WTC11 (cell line): ENCODE data around the gene ZNF366. TPM values are rescaled to one million over a fixed set of nuclear protein-coding genes. Genes with fewer than 3 reads are reported as not detected.

Experiments
- ATAC-seq: fragments of 200-7000 bp; cut with Tn5 transposase; 2 replicates; pipeline ENCODE4 v1.10.0; 2021; ENCODE audit warnings: mild to moderate bottlenecking, moderate library complexity
- CTCF ChIA-PET: fragments of 300-600 bp; sonication (Branson Sonifier 250); formaldehyde crosslinking; loops from one replicate; lab custom pipeline; 2021; ENCODE audit warnings: antibody characterized with exemption; lab: Charles Lee
- POLR2A ChIA-PET: fragments of 350-600 bp; sonication (Branson Sonifier 250); formaldehyde crosslinking; loops from one replicate; lab custom pipeline; 2021; ENCODE audit warnings: antibody characterized with exemption; lab: Charles Lee
- DNase-seq: peaks from one replicate; pipeline ENCODE4 v3.0.0; 2021; ENCODE audit warnings: low spot score
- H3K27ac Mint-ChIP-seq: 2 replicates; pipeline ENCODE4 v1.8.0; 2021; ENCODE audit warnings: mixed read lengths
- H3K27me3 Mint-ChIP-seq: 2 replicates; pipeline ENCODE4 v1.8.0; 2021; ENCODE audit warnings: low read depth, mild to moderate bottlenecking, moderate library complexity, mixed read lengths
- H3K36me3 Mint-ChIP-seq: 2 replicates; pipeline ENCODE4 v1.8.0; 2021; ENCODE audit warnings: mixed read lengths
- H3K4me1 Mint-ChIP-seq: 2 replicates; pipeline ENCODE4 v1.8.0; 2022; ENCODE audit warnings: mixed read lengths
- H3K4me3 Mint-ChIP-seq: 2 replicates; pipeline ENCODE4 v1.8.0; 2021; ENCODE audit warnings: mild to moderate bottlenecking, moderate library complexity, mixed read lengths
- H3K9me3 Mint-ChIP-seq: 2 replicates; pipeline ENCODE4 v1.8.0; 2021; ENCODE audit warnings: mixed read lengths
- ATF1 ChIP-seq: sonication (generic); formaldehyde crosslinking; IDR thresholded peaks from 2 replicates; pipeline ENCODE4 v1.8.1; 2023; ENCODE audit warnings: mild to moderate bottlenecking, moderate library complexity, missing genetic modification reagents
- CTCF ChIP-seq: fragments of 200-600 bp; IDR thresholded peaks from 2 replicates; pipeline ENCODE4 v1.8.0; 2022; ENCODE audit warnings: antibody characterized with exemption
- E2F5 ChIP-seq: sonication (generic); formaldehyde crosslinking; IDR thresholded peaks from 2 replicates; pipeline ENCODE4 v1.8.1; 2022; ENCODE audit warnings: mild to moderate bottlenecking, moderate library complexity, missing genetic modification reagents
- EMX1 ChIP-seq: fragments of 250-450 bp; sonication (Bioruptor Pico); IDR thresholded peaks from 2 replicates; pipeline ENCODE4 v1.8.0; 2021; ENCODE audit warnings: mild to moderate bottlenecking
- ESRRA ChIP-seq: sonication (generic); formaldehyde crosslinking; IDR thresholded peaks from 2 replicates; pipeline ENCODE4 v1.8.1; 2022; ENCODE audit warnings: mild to moderate bottlenecking, missing genetic modification reagents, borderline replicate concordance
- FOXJ3 ChIP-seq: sonication (generic); formaldehyde crosslinking; IDR thresholded peaks from 2 replicates; pipeline ENCODE4 v1.9.0; 2021; ENCODE audit warnings: missing genetic modification reagents, mild to moderate bottlenecking, borderline replicate concordance
- GABPB1 ChIP-seq: sonication (generic); formaldehyde crosslinking; IDR thresholded peaks from 2 replicates; pipeline ENCODE4 v1.8.1; 2023; ENCODE audit warnings: mild to moderate bottlenecking, missing genetic modification reagents
- HMGA2 ChIP-seq: fragments of 250-450 bp; sonication (Bioruptor Pico); IDR thresholded peaks from 2 replicates; pipeline ENCODE4 v1.4.0; 2021; ENCODE audit warnings: mild to moderate bottlenecking, moderate library complexity
- IRF2 ChIP-seq: sonication (generic); formaldehyde crosslinking; IDR thresholded peaks from 2 replicates; pipeline ENCODE4 v1.8.0; 2022; ENCODE audit warnings: low read depth, missing genetic modification reagents, borderline replicate concordance
- NFATC4 ChIP-seq: fragments of 250-450 bp; sonication (Bioruptor Pico); IDR thresholded peaks from 2 replicates; pipeline ENCODE4 v1.9.0; 2021; ENCODE audit warnings: mild to moderate bottlenecking
- NR2C2 ChIP-seq: sonication (generic); formaldehyde crosslinking; IDR thresholded peaks from 2 replicates; pipeline ENCODE4 v1.8.0; 2022; ENCODE audit warnings: mild to moderate bottlenecking, missing genetic modification reagents
- PRDM15 ChIP-seq: sonication (generic); formaldehyde crosslinking; IDR thresholded peaks from 2 replicates; pipeline ENCODE4 v1.8.0; 2022; ENCODE audit warnings: missing genetic modification reagents
- PREB ChIP-seq: sonication (generic); formaldehyde crosslinking; IDR thresholded peaks from 2 replicates; pipeline ENCODE4 v1.8.1; 2022; ENCODE audit warnings: mild to moderate bottlenecking, missing genetic modification reagents, moderate library complexity, borderline replicate concordance
- PRRX2 ChIP-seq: fragments of 250-450 bp; sonication (Bioruptor Pico); IDR thresholded peaks from 2 replicates; pipeline ENCODE4 v1.8.0; 2021; ENCODE audit warnings: mild to moderate bottlenecking
- SMAD3 ChIP-seq: sonication (generic); formaldehyde crosslinking; IDR thresholded peaks from 2 replicates; pipeline ENCODE4 v1.8.0; 2022; ENCODE audit warnings: missing genetic modification reagents, mild to moderate bottlenecking, borderline replicate concordance
- STAT6 ChIP-seq: sonication (generic); formaldehyde crosslinking; conservative IDR thresholded peaks from 2 replicates; pipeline ENCODE4 v1.8.1; 2023; ENCODE audit warnings: mild to moderate bottlenecking, low read depth, missing genetic modification reagents, moderate library complexity
- TP53 ChIP-seq: sonication (generic); formaldehyde crosslinking; IDR thresholded peaks from 2 replicates; pipeline ENCODE4 v1.8.1; 2023; ENCODE audit warnings: mild to moderate bottlenecking, missing genetic modification reagents
- USF1 ChIP-seq: sonication (generic); formaldehyde crosslinking; IDR thresholded peaks from 2 replicates; pipeline ENCODE4 v1.8.0; 2022; ENCODE audit warnings: mild to moderate bottlenecking, missing genetic modification reagents
- ZBTB21 ChIP-seq: sonication (generic); formaldehyde crosslinking; IDR thresholded peaks from 2 replicates; pipeline ENCODE4 v1.8.1; 2023; ENCODE audit warnings: mild to moderate bottlenecking, missing genetic modification reagents, borderline replicate concordance
- ZNF121 ChIP-seq: sonication (generic); formaldehyde crosslinking; IDR thresholded peaks from 2 replicates; pipeline ENCODE4 v1.8.0; 2023; ENCODE audit warnings: missing genetic modification reagents
- ZNF138 ChIP-seq: sonication (generic); formaldehyde crosslinking; conservative IDR thresholded peaks from 2 replicates; pipeline ENCODE4 v1.8.1; 2022; ENCODE audit warnings: mild to moderate bottlenecking, moderate library complexity, missing genetic modification reagents
- ZNF416 ChIP-seq: fragments of 250-450 bp; sonication (Bioruptor Pico); IDR thresholded peaks from 2 replicates; pipeline ENCODE4 v1.9.0; 2021; ENCODE audit warnings: mild to moderate bottlenecking, inconsistent platforms
- ZSCAN18 ChIP-seq: fragments of 250-450 bp; sonication (Bioruptor Pico); IDR thresholded peaks from 2 replicates; pipeline ENCODE4 v2.1.2; 2022; ENCODE audit warnings: mild to moderate bottlenecking, moderate library complexity
- total RNA-seq: library from RNA; stranded (reverse); gene quantifications from 3 replicates; pipeline ENCODE4 v1.2.3, GENCODE V29; 2021

The ZNF366 gene
- total RNA-seq, 1 experiment from 2014 or later = not detected

GRCh38 chr5:72501488-72501887 lies 5.7 kb downstream of the ZNF366 start (continued):
- TF ChIP-seq HMGA2 (CRISPR knock-in tag) (no peak), GABPB1 (CRISPR knock-in tag) (no peak), EMX1 (CRISPR knock-in tag) (no peak), USF1 (CRISPR knock-in tag) (no peak), STAT6 (CRISPR knock-in tag) (no peak), FOXJ3 (CRISPR knock-in tag) (no peak), PRRX2 (CRISPR knock-in tag) (no peak)

- ChIA-PET CTCF (interaction anchor here (2.2 kb wide), 1 partner anchor 36 kb away, joined by 7 read pairs; no protein-coding TSS in a partner anchor), POLR2A (no interaction called here)
- TF ChIP-seq SMAD3 (CRISPR knock-in tag) (no peak), CTCF (no peak), USF1 (CRISPR knock-in tag) (no peak), ZBTB21 (CRISPR knock-in tag) (no peak), EMX1 (CRISPR knock-in tag) (no peak), ZNF138 (CRISPR knock-in tag) (no peak), PREB (no peak), PRDM15 (CRISPR knock-in tag) (no peak), ATF1 (CRISPR knock-in tag) (no peak), NR2C2 (CRISPR knock-in tag) (no peak), ZSCAN18 (no peak), ZNF121 (CRISPR knock-in tag) (no peak), ESRRA (CRISPR knock-in tag) (no peak), TP53 (CRISPR knock-in tag) (no peak), ZNF416 (CRISPR knock-in tag) (no peak), IRF2 (CRISPR knock-in tag) (no peak), E2F5 (CRISPR knock-in tag) (no peak), NFATC4 (CRISPR knock-in tag) (no peak)
- ATAC-seq (peak; percentile 43; the same call in 1 of the 2 replicates), DNase-seq (no peak)
- Mint-ChIP-seq H3K4me1 (peaks cover 57% of the 10 kb centered on the region), H3K36me3 (no peaks in the 10 kb centered on the region), H3K4me3 (no peak overlapping the region), H3K9me3 (no peaks in the 10 kb centered on the region), H3K27me3 (no peaks in the 10 kb centered on the region), H3K27ac (no peak overlapping the region)
These were observed 7.5 kb downstream of the ZNF366 start for GRCh38 chr5:72499730-72500129.
